SK-N-SH (cell line): ENCODE measurements around the gene SNTG2. TPM values are rescaled to one million over a fixed set of nuclear protein-coding genes. Genes with fewer than 3 reads are reported as not detected.

Experiments used
- CTCF ChIA-PET: fragments of 300-600, 350-600 bp; formaldehyde crosslinking; extraction: SDS; loops from one replicate; lab custom pipeline; 2021; lab: Yijun Ruan, JAX
- POLR2A ChIA-PET: fragments of 350-600 bp; sonication (Branson Sonifier 250); formaldehyde crosslinking; extraction: SDS; loops from one replicate; lab custom pipeline; 2020; ENCODE audit warnings: antibody characterized with exemption, inconsistent platforms; lab: Yijun Ruan, JAX
- DNase-seq: peaks from one replicate; pipeline ENCODE4 v3.0.0; 2012
- H2AFZ ChIP-seq: fragments of 200-600 bp; sonication (generic); 2 replicates; pipeline ENCODE4 v1.8.1; 2016; ENCODE audit warnings: antibody characterized with exemption, mild to moderate bottlenecking, low read depth
- H3F3A ChIP-seq: fragments of 200-600 bp; sonication (generic); replicated peaks from 2 replicates; pipeline ENCODE3; 2016; ENCODE audit warnings: antibody characterized with exemption, mild to moderate bottlenecking; ENCODE audit not compliant: insufficient read depth
- H3K27ac ChIP-seq, 2 experiments: fragments of 200-500 bp in 1 of 2; fragments of 200-600 bp in 1 of 2; sonication (Bioruptor generic) in 1 of 2; sonication (generic), shearing (Covaris generic) in 1 of 2; 2 replicates each; pipeline versions ENCODE4 v1.5.1 to v1.6.1; 2014 to 2016; ENCODE audit warnings: low read depth in 2 of 2, inconsistent platforms in 1 of 2, low read length in 1 of 2, mild to moderate bottlenecking in 1 of 2, mixed read lengths in 1 of 2
- H3K27me3 ChIP-seq: fragments of 200-600 bp; sonication (generic), shearing (Covaris generic); 2 replicates; pipeline ENCODE4 v1.6.1; 2016; ENCODE audit warnings: mixed run types; ENCODE audit not compliant: insufficient read depth
- H3K36me3 ChIP-seq, 2 experiments: fragments of 200-500 bp in 1 of 2; fragments of 200-600 bp in 1 of 2; sonication (Bioruptor generic) in 1 of 2; sonication (generic) in 1 of 2; replicated peaks in 1 of 2; 2 replicates each; pipeline versions ENCODE3 to v1.5.1; 2014 to 2016; ENCODE audit warnings: low read length in 1 of 2, mild to moderate bottlenecking in 1 of 2; ENCODE audit not compliant: insufficient read depth in 2 of 2, control insufficient read depth in 1 of 2
- H3K4me1 ChIP-seq, 2 experiments: fragments of 200-500 bp in 1 of 2; fragments of 200-600 bp in 1 of 2; sonication (Bioruptor generic) in 1 of 2; sonication (generic), shearing (Covaris generic) in 1 of 2; 2 replicates each; pipeline versions ENCODE4 v1.5.1 to v1.6.1; 2014 to 2016; ENCODE audit warnings: low read depth in 1 of 2, low read length in 1 of 2, mixed run types in 1 of 2; ENCODE audit not compliant: insufficient read depth in 2 of 2, control insufficient read depth in 1 of 2
- H3K4me2 ChIP-seq: fragments of 200-600 bp; sonication (generic), shearing (Covaris generic); 2 replicates; pipeline ENCODE4 v1.6.1; 2017; ENCODE audit warnings: mixed run types
- H3K4me3 ChIP-seq, 2 experiments: fragments of 200-500 bp in 1 of 2; fragments of 200-600 bp in 1 of 2; sonication (Bioruptor generic) in 1 of 2; sonication (generic), shearing (Covaris generic) in 1 of 2; 2 replicates each; pipeline versions ENCODE4 v1.5.1 to v1.8.1; 2014 to 2016; ENCODE audit warnings: low read depth in 2 of 2, inconsistent platforms in 1 of 2, low read length in 1 of 2, mild to moderate bottlenecking in 1 of 2, mixed read lengths in 1 of 2, moderate library complexity in 1 of 2
- H3K79me2 ChIP-seq: fragments of 200-600 bp; sonication (generic); 2 replicates; pipeline ENCODE4 v1.8.1; 2017; ENCODE audit warnings: mild to moderate bottlenecking; ENCODE audit not compliant: insufficient read depth
- H3K9ac ChIP-seq: fragments of 200-600 bp; sonication (generic); 2 replicates; pipeline ENCODE4 v1.6.1; 2017; ENCODE audit warnings: mixed run types
- H3K9me2 ChIP-seq: fragments of 200-600 bp; sonication (generic); 2 replicates; pipeline ENCODE4 v1.6.1; 2017; ENCODE audit warnings: mixed run types
- H3K9me3 ChIP-seq: fragments of 200-600 bp; sonication (generic); 2 replicates; pipeline ENCODE4 v1.6.1; 2017; ENCODE audit warnings: mixed run types, mild to moderate bottlenecking, moderate library complexity
- H4K20me1 ChIP-seq: fragments of 200-600 bp; sonication (generic); 2 replicates; pipeline ENCODE4 v1.6.1; 2017; ENCODE audit warnings: mild to moderate bottlenecking, mixed run types; ENCODE audit not compliant: insufficient read depth
- CTCF ChIP-seq: fragments of 200-600 bp; sonication (generic); IDR thresholded peaks from 2 replicates; pipeline ENCODE4 v1.6.1; 2017; ENCODE audit warnings: antibody characterized with exemption, mild to moderate bottlenecking, moderate library complexity
- ELF1 ChIP-seq: IDR thresholded peaks from 2 replicates; pipeline ENCODE4 v1.4.0; 2012
- GATA2 ChIP-seq: sonication (generic); formaldehyde crosslinking; IDR thresholded peaks from 2 replicates; pipeline ENCODE4 v1.5.0; 2020; ENCODE audit warnings: mild to moderate bottlenecking, missing genetic modification reagents
- MXI1 ChIP-seq: IDR thresholded peaks from 2 replicates; pipeline ENCODE4 v1.6.1; 2012; ENCODE audit warnings: mild to moderate bottlenecking, low read depth, low read length, improper control_type of control experiment
- NFIC ChIP-seq: IDR thresholded peaks from 2 replicates; pipeline ENCODE4 v1.4.0; 2012; ENCODE audit warnings: borderline replicate concordance
- NRF1 ChIP-seq: IDR thresholded peaks from 2 replicates; pipeline ENCODE4 v1.6.1; 2012; ENCODE audit warnings: low read depth, mild to moderate bottlenecking, low read length
- PBX3 ChIP-seq: IDR thresholded peaks from 2 replicates; pipeline ENCODE4; 2012
- POLR2AphosphoS5 ChIP-seq: IDR thresholded peaks from 2 replicates; pipeline ENCODE4 v1.6.1; 2012; ENCODE audit warnings: low read depth, low read length
- RAD21 ChIP-seq: IDR thresholded peaks from 2 replicates; pipeline ENCODE4 v1.6.1; 2012; ENCODE audit warnings: mild to moderate bottlenecking, low read length
- RFX5 ChIP-seq: IDR thresholded peaks from 2 replicates; pipeline ENCODE4 v1.6.1; 2012; ENCODE audit warnings: mild to moderate bottlenecking, improper control_type of control experiment, low read length
- RXRA ChIP-seq: IDR thresholded peaks from 2 replicates; pipeline ENCODE4 v1.4.0; 2012; ENCODE audit warnings: low read depth, mild to moderate bottlenecking, borderline replicate concordance
- TAF1 ChIP-seq: IDR thresholded peaks from 2 replicates; pipeline ENCODE4 v1.6.1; 2012; ENCODE audit warnings: low read depth, mild to moderate bottlenecking, low read length, moderate library complexity, borderline replicate concordance
- TEAD4 ChIP-seq: IDR thresholded peaks from 2 replicates; pipeline ENCODE4 v1.4.0; 2012; ENCODE audit warnings: mild to moderate bottlenecking, borderline replicate concordance; ENCODE audit not compliant: insufficient read depth
- USF1 ChIP-seq: IDR thresholded peaks from 2 replicates; pipeline ENCODE4 v1.4.0; 2012; ENCODE audit warnings: low read depth, borderline replicate concordance
- USF2 ChIP-seq: fragments of 150-350 bp; IDR thresholded peaks from 2 replicates; pipeline ENCODE4 v1.6.1; 2017; ENCODE audit warnings: antibody characterized with exemption, low read length, low read depth, borderline replicate concordance
- YY1 ChIP-seq: IDR thresholded peaks from 2 replicates; pipeline ENCODE4 v1.4.0; 2012; ENCODE audit warnings: low read depth, mild to moderate bottlenecking
- ZBTB33 ChIP-seq: IDR thresholded peaks from 2 replicates; pipeline ENCODE4 v1.4.0; 2012; ENCODE audit warnings: low read depth, borderline replicate concordance
- WGBS: methylation state at CpG from one replicate; pipeline ENCODE4 v1.1.6; 2017; ENCODE audit warnings: low lambda C conversion rate; 5-methylcytosine and 5-hydroxymethylcytosine counted together
- polyA plus RNA-seq, 3 experiments: library from polyadenylated mRNA; depleted of rRNA; stranded (reverse); fragments of >200 nt; gene quantifications; 2 replicates each; pipeline ENCODE4 v1.2.3, GENCODE V29; 2012

SNTG2 gene
- polyA plus RNA-seq, 1 of the 3 experiments (the other 2 are of a cell fraction): not detected

- Histone ChIP-seq H3F3A (no peaks in the 10 kb centered on the region), H3K79me2 (no peaks in the 10 kb centered on the region), H3K9me3 (no peaks in the 10 kb centered on the region; the same call in 1 of the 2 replicates), H3K27ac (no peak overlapping the region), H3K36me3 (no peaks in the 10 kb centered on the region), H4K20me1 (no peaks in the 10 kb centered on the region), H3K27me3 (no peaks in the 10 kb centered on the region), H2AFZ (no peak overlapping the region), H3K9me2 (no peaks in the 10 kb centered on the region), H3K4me2 (no peak overlapping the region), H3K4me1 (no peaks in the 10 kb centered on the region), H3K4me3 (no peak overlapping the region), H3K9ac (no peak overlapping the region)
- 21% methylated on average over 4 of the region's 4 CpGs for WGBS
- no peak for DNase-seq
- no peak for TF ChIP-seq GATA2 (CRISPR knock-in tag)
- TF ChIP-seq MXI1: no peak
- no peak for TF ChIP-seq ELF1
- TF ChIP-seq RXRA: no peak
- TF ChIP-seq ZBTB33: no peak
- TF ChIP-seq USF1: no peak
- TF ChIP-seq PBX3: no peak
- no peak for TF ChIP-seq NFIC
- no peak for TF ChIP-seq TEAD4
- TF ChIP-seq TAF1: no peak
- ChIA-PET CTCF (interaction anchor here (0.8 to 1.8 kb wide), 4 partner anchors 14 to 395 kb away, joined by 3 to 14 read pairs (median 6); no protein-coding TSS in a partner anchor), POLR2A (no interaction called here)
Measured at GRCh38 chr2:1154710-1155594, 204.3 kb downstream of the SNTG2 start.

- Histone ChIP-seq H3K27me3 (no peaks in the 10 kb centered on the region), H3K36me3 (no peaks in the 10 kb centered on the region), H4K20me1 (no peaks in the 10 kb centered on the region), H3F3A (no peaks in the 10 kb centered on the region), H2AFZ (no peak overlapping the region), H3K4me3 (no peak overlapping the region), H3K9me3 (no peaks in the 10 kb centered on the region; the same call in 1 of the 2 replicates), H3K4me2 (no peak overlapping the region), H3K9ac (no peak overlapping the region), H3K4me1 (no peaks in the 10 kb centered on the region), H3K79me2 (no peaks in the 10 kb centered on the region), H3K9me2 (no peaks in the 10 kb centered on the region), H3K27ac (no peak overlapping the region)
- POLR2A ChIA-PET: no interaction called here
- CTCF ChIA-PET: interaction anchor here (0.6 to 1.6 kb wide), 4 partner anchors 15 to 530 kb away, joined by 3 to 7 read pairs (median 4); no protein-coding TSS in a partner anchor
- WGBS: 38% methylated on average over 7 of the region's 7 CpGs
- DNase-seq: no peak
- TF ChIP-seq POLR2AphosphoS5: no peak
- no peak for TF ChIP-seq RAD21
- TF ChIP-seq NRF1: no peak
- no peak for TF ChIP-seq ELF1
- TF ChIP-seq USF2: no peak
- TF ChIP-seq YY1: no peak
- no peak for TF ChIP-seq TAF1
- TF ChIP-seq RFX5: no peak
- TF ChIP-seq CTCF: no peak
Measured at GRCh38 chr2:1156059-1156458, 205.4 kb downstream of the SNTG2 start.
